Spleen (tissue), 7 donors: ENCODE results near the gene NUDT7.

Experiments used
- POLR2A ChIP-seq, 3 donors: fragments of 450-650 bp; IDR thresholded peaks; one replicate each; pipeline ENCODE4 v1.5.1; 2017; ENCODE audit warnings: antibody characterized with exemption in 3 of 3, mild to moderate bottlenecking in 1 of 3
- TF ChIP-seq, protein P1 (sequence below), 11 experiments: fragments of 200-600 bp in 7 of 11; fragments of 450-650 bp in 4 of 11; sonication (generic) in 4 of 11; IDR thresholded peaks in 8 of 11; conservative IDR thresholded peaks in 3 of 11; 1 replicate in 7 of 11; 2 replicates in 4 of 11; pipeline versions ENCODE4 v1.4.0 to v1.8.0; 2016 to 2021; ENCODE audit warnings: antibody characterized with exemption in 11 of 11, inconsistent platforms in 4 of 11, mild to moderate bottlenecking in 1 of 11
- donor health status: DM: no; HTN: no; CAD: no; lungs with moderate emphysema.
- donor health status: DM: no; HTN: no; CAD: no.
- donor health status: DM: no; HTN: no; CAD: no.

DNA sequence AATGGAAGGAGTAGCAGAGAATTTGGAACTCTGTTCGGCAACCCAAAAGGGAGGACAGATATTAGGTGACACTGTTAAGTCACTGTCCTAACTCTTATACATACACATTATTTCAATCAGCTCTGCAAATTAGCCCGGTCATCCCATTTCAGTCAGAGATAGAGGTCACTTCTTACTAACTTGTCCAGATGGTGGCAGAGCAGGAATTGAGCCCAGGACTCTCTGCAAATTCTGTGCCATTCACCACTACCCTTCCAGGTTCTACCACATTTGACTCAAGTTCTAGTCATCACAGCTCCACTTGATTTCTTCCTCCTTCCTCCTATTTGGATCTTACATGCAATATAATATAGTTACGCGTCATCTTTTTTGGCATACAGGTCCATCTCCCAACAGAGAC lies 35.9 kb upstream of the NUDT7 start:
- TF ChIP-seq, protein P1, sequence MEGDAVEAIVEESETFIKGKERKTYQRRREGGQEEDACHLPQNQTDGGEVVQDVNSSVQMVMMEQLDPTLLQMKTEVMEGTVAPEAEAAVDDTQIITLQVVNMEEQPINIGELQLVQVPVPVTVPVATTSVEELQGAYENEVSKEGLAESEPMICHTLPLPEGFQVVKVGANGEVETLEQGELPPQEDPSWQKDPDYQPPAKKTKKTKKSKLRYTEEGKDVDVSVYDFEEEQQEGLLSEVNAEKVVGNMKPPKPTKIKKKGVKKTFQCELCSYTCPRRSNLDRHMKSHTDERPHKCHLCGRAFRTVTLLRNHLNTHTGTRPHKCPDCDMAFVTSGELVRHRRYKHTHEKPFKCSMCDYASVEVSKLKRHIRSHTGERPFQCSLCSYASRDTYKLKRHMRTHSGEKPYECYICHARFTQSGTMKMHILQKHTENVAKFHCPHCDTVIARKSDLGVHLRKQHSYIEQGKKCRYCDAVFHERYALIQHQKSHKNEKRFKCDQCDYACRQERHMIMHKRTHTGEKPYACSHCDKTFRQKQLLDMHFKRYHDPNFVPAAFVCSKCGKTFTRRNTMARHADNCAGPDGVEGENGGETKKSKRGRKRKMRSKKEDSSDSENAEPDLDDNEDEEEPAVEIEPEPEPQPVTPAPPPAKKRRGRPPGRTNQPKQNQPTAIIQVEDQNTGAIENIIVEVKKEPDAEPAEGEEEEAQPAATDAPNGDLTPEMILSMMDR (IDR thresholded peaks at IDR 0.05 in 8 of 11, conservative IDR thresholded peaks at IDR 0.05 in 3 of 11): no peak
- TF ChIP-seq POLR2A (IDR thresholded peaks at IDR 0.05): no peak
